ENCODE results near the gene UNC13A.

UNC13A gene

GRCh38 chr19:17625980-17626379 lies 62.2 kb downstream of the UNC13A start:
- ATAC-seq = no peak
- DNase-seq = no peak

DNA sequence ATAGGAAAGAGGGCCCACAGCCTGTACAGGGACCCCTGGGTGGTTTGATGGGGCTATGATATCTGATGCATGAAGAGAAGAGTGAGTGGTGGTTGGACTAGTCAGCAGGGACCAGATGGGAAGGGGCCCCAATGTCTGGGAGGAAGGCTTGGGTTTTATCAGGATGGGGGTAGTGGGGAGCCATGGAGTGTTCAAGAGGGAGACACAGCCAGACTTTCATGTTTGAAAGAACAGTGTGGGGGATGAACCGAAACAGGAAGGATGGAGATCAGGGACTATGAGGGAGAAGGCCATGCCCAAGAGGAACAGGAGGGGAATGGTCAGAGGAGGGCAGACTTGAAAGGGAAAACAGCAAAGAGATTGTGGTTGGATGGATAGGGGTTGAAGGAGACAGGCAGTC lies 63.1 kb downstream of the UNC13A start:
- ATAC-seq (no peak), DNase-seq (no peak)

GRCh38 chr19:17624314-17624991 lies 63.7 kb downstream of the UNC13A start:
- ATAC-seq (no peak), DNase-seq (no peak)

DNA sequence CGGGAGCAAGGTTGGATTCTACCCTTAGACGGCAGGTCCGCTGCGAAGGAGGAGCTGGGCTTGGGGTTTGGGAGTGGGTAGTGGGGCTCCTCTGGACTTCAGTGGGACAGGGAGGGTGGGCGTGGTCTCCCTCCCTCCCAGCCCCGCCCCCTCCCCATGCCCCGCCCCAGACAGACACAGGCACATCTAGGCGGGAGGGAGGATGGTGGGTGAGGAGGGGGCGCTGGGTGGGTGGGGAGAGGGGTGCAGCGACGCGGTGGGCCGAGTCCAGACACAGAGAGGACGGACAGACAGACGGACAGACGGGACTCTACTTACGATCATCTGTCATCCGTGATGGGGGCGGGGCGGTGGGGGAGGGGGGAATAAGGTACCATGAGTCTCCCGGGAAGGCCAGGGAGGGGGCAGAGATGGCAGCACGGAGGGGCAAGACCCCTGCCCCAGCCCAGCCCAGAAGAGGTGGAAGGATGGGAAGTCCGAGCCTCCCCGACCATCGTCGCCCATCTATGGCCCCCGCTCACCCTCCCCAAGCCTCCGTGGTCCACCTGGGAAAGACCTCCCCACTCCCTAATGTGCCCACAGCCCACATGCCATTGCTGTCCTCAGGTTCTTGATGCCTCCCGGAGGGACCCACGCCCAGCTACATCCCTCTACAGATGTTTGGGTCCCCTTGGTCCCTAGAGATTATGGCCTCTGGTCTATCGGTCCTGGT lies 64.8 kb downstream of the UNC13A start:
- no peak for ATAC-seq
- no peak for DNase-seq

GRCh38 chr19:17620696-17621095 lies 67.5 kb downstream of the UNC13A start:
- DNase-seq = no peak
- no peak for ATAC-seq

GRCh38 chr19:17618936-17619335 lies 69.2 kb downstream of the UNC13A start:
- no peak for DNase-seq
- no peak for ATAC-seq

DNA sequence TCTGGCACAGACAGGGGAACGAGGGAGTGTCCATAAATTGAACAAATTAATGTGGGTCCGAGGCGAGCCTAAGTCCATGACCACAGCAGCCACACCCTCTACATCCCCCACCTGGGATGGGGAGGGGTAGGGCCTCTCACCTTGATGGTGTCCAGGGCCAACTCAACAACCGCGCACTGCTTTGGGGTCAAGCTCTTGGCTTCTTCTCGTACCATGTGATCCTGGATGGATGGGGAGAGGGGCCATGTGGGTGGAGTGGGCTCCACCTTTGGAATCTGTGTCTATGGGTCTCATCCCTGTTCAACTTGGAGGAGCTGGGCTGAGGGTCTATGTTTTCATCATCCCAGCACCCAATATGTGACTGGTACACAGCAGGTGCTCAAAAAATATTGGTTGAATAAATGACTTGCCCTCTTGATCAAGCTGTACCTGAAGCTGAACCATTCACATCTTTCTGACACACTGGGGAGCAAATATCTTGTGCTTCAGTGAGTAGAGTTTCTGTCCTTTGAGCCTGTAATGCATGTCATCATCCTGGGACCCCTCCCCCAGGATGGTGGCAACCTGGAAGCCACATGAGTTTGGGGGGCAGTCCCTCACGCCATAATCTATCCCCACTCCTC lies 69.8 kb downstream of the UNC13A start:
- no peak for DNase-seq

DNA sequence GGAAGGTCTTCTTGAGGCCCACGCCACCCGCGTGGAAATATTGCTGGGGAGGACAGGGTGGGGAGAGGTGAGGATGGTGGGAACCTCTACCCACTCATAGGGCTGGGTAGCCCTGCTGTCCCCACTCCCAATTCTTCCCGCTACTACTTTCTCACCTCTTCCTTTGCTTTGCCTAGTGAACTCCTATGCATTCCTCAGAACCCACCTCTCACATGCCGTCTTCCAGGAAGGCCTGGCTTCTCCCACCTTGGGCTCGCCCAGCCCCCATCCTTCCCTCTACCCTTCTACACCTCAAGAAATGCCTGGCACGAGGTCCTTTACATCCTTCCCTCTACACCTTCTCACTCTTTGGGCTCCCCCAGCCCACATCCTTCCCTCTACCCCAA lies 70.4 kb downstream of the UNC13A start:
- DNase-seq (no peak), ATAC-seq (no peak)

More for the DNA sequence above, 69.8 kb downstream of the UNC13A start:
- no peak for ATAC-seq

- no peak for DNase-seq
- no peak for ATAC-seq
These were observed 71.0 kb downstream of the UNC13A start for GRCh38 chr19:17616961-17617806.

DNA sequence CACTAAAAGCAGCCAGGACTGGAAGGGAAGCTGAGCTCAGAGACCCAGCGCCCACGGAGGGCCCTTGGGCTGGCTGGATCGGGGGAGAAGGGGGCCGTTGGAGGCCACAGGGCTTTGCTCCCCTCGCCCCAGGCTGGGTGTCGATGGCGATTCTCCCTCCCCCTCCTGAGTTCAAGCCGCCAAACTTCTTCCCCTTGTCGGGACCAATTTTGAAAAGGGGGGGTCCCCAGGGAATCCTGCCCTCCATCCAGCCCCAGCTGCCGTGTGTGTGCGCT lies 71.5 kb downstream of the UNC13A start:
- DNase-seq (no peak), ATAC-seq (no peak)

GRCh38 chr19:17615889-17616685 lies 72.1 kb downstream of the UNC13A start:
- DNase-seq (no peak), ATAC-seq (no peak)

DNA sequence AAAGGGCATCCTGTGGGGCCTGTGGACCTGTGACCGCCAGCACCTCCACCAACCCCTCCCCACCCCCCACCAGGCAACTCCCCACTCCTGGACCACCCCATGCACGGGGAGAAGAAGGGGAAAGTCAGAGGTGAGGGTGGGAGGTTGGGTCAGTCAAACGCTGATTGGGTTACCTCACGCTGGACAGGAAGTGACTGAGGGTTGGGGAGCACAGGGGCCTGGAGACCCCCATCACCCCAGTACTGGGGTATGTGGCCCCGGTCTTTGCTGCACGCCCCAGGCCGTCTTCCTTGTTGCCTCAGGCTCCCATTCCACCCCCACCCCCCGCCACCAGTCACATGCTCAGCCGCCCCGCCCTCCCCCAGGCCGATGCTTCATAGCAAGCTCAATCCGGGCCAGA lies 73.7 kb downstream of the UNC13A start:
- ATAC-seq (no peak), DNase-seq (no peak)

DNA sequence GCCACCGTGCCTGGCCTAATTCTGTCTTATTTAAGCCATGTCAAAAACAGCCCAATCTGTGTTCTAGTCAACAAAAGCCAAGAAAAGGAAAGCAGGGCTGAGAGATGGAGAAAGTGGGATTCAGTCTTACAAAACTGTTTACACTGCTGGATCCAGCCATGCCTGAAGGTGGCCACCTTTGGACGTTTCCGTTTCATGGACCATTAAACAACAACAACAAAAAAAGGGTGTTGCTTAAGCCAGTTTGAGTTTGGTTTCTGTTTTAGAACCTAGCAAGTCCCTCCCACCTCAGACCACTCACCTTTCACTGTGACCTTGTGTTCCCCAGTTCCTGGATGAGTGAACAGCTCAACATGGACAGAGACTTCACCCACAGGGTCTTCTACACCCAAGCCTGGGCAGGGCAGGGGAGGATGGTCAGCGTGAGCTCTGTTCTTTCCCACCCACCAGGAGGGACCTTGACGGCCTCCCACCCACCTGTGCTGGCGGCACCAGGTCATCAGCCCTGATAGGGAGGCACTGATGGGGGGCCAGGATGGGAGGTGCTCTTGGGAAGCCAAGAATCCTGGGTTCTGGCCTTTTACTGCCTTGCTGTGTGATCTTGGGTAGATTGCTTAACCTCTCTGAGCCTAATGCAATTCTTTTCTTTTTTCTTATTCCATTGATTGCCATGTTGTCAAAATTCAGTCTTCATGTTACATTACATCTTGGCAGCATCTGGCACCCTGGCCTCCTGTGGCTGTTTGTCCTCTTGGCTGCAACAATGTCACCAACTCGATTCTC lies 76.5 kb downstream of the UNC13A start:
- ATAC-seq = no peak
- no peak for DNase-seq

GRCh38 chr19:17610384-17610783 lies 77.8 kb downstream of the UNC13A start:
- ATAC-seq = no peak
- DNase-seq = no peak

- ATAC-seq = no peak
- DNase-seq = no peak
These were observed 80.2 kb downstream of the UNC13A start for GRCh38 chr19:17607936-17608335.

- peak; percentile 8 for ATAC-seq
These were observed 81.5 kb downstream of the UNC13A start for GRCh38 chr19:17606590-17607185.

GRCh38 chr19:17605761-17606589 lies 82.2 kb downstream of the UNC13A start:
- ATAC-seq (peak; percentile 86), DNase-seq (peak; percentile 85)

More at GRCh38 chr19:17606590-17607185, 81.5 kb downstream of the UNC13A start:
- no peak for DNase-seq

GRCh38 chr19:17605117-17605516 lies 83.0 kb downstream of the UNC13A start:
- ATAC-seq (no peak), DNase-seq (no peak)

DNA sequence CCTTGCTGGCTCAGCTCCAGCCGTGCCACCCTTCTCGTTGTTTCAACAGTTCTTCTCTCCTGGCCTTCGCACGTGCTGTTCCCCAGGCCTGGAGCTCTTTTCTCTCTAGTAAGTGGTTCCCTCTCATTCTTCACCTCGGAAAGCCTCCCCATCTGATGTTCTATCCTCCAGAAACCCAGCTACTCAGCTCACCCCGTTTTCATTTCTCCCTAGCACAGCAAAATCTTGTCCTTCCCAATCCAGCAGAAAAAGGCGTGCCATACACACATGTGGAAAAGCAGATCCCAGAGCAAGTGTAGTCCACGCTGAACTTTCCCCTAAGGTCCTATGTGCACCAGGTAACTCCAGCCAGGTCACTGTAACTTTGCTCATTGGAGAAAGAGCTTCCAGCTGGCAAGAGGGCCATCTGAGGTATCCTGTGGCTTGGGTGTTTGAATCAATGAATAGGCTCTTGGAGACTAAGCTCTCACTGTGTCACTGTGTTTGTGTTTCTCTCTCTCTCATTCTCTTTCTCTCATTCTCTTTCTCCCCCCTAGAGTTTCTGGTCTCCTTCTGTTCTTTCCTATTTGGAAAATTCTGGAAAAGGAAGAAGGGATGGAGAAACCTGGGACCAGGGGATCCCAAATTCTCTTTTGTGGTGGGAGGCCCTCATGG lies 83.7 kb downstream of the UNC13A start:
- DNase-seq (no peak), ATAC-seq (no peak)
